ENCODE results near the gene CTNNBL1.
A peak's percentile ranks its signal among the peaks of the same experiment; 100 is the strongest.

CTNNBL1 gene

DNA sequence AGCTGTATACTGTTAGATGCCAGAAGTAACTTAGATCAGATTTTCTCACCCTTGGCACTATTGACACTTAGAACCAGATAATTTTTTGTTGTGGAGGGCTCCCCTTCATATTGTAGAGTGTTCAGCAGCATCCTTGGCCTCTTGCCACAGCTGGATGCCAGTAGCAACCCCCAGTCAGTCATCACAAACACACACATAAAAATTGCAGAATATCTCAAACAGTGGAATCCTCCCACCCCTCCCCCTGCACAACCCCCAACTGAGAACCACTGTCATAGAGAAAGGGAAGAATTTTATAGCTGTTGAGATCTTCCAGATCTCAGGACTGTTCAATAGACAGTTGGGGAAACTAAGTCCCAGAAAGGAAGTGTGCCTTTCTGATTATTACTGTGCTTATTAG is 127.9 kb downstream of the CTNNBL1 start:
- no peak for DNase-seq

GRCh38 chr20:37822141-37822601 is 128.3 kb downstream of the CTNNBL1 start:
- peak in 1 of 4 experiments; percentile 7 for DNase-seq

DNA sequence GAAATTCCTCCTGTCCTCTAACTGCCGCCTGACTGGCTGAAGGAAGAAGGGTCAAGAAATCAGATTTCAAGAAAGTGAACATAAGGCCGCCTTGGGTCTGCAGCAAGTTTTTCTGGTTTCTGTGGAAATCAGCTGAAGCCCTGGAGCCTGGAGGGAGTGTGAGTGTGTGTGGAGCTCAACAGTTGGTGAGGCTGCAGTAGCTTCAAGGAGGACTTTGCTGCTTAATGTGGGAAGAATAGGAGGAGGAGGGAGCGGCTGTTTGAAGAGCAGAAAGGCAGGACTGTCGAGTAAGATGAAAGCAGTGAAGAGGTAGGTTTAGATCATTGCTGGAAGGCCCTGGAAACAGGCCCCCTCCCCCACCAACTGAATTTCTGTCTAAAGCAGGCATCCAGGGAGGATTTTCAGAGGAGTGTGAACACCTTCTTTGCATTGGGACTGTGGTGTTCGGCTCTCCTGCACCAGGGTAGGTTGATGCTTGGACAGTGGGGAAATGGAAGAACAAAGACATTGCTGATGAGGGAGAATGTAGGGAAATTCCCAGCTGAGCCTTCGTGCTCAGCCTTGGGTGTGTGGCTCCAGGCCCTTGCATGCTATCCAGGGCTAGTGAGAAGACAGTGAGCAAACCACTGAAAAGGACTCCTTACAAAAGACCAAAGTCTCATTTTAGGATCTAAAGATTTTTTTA is 129.6 kb downstream of the CTNNBL1 start:
- peak in 1 of 4 experiments; percentile 12 for DNase-seq

GRCh38 chr20:37827605-37828004 is 133.8 kb downstream of the CTNNBL1 start:
- DNase-seq, result no peak

- DNase-seq, result no peak
Observed at GRCh38 chr20:37828684-37829083, 134.9 kb downstream of the CTNNBL1 start.

GRCh38 chr20:37829128-37829527 is 135.3 kb downstream of the CTNNBL1 start:
- no peak for DNase-seq

DNA sequence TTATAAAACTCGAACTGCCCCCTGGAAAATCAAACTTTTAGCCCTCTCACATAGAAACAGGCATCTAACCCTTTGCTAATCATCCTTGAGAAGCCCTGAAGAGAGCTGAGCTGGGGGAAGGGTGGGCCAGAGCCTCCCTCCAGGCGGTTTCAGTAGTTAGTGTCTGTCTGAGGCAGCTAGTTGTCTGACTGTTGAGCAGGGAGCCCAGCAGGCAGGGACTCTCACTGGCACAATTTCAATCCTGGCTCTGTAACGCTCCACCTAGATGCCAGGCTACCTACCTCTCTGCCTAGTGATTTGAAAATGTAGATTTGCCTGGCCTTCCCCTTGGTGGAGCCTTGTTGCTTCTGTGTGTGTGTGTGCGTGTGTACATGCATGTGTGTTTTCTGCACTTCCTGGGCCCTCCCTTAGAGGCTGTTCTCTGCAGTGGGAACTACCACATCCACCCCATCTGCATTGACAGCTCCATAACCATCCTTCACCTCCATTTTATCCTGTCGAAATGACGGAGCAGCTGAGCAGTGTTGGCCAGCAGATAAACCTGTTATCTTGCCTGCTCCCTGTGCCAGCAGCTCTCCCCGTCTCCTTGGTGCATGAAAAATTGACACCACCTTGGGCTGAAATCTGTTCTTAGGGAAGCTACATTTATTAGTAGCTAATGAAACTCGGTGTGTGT is 139.5 kb downstream of the CTNNBL1 start:
- no peak for DNase-seq

- no peak for DNase-seq
Observed at GRCh38 chr20:37836926-37837325, 143.1 kb downstream of the CTNNBL1 start.

GRCh38 chr20:37837924-37838323 is 144.1 kb downstream of the CTNNBL1 start:
- DNase-seq, result no peak

DNA sequence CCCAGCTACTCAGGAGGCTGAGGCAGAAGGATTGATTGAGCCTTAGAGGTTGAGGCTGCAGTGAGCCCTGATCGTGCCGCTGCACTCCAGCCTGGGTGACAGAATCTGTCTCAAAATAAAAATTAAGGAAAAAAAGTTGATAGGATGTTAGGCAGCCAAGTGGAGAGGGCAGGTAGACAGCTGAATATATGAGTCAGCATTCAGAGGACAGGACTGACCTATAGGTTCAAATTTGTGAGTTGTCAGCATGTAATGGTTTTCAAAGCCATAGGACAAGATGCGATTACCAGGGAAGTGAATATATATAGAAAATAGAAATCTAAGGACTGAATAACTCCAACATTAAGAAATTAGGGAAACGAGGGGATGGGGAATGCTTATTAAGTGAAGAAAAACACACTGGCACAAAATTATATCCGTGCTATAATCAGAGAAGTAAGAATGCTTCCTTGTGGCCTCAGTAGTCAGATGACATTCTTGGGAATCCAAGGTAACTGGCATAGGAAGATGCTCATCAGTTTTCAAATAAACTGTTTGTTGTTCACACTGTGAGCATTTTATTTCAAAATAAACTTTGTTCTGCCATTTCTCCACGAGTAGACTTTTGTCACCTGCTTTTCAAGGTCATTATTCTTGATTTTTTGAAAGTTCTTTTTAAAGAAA is 145.1 kb downstream of the CTNNBL1 start:
- no peak for DNase-seq

DNA sequence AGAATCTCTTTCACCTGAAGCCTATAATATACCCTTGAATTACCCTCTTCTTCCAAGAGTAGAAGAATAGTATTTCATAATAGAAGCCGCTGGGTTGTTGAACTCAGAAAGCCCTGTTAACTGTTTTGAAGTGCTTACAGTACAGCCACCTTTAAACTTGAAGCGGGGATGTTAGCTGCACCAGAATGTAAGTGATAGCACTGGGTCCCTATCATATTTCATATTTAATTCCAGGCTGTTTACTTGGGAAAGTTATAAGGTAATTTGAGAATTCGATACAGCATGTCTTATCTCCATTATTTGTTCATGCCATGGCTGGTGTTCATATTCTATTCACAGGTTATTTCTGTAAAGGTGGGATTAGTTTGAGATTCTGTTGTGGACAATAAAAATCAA is 145.6 kb downstream of the CTNNBL1 start:
- no peak for DNase-seq

DNA sequence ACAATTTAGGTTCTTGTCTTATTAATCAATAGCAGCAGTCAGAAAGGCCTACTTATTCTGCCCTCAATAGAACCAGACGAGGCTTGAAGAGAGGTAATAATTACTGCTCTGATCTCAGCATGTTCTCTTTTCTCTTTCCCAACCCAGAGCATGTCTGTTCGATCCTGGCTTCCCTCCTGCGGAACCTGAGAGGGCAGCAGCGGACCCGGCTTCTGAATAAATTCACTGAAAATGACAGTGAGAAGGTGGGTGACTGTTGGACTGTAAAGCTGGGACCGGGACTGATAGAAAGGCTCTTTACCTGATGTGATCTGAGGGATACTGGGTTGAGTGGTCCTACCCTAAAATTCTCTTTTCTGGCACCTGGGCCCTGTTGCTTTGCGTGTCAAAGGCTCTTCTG is 146.1 kb downstream of the CTNNBL1 start:
- no peak for DNase-seq

DNA sequence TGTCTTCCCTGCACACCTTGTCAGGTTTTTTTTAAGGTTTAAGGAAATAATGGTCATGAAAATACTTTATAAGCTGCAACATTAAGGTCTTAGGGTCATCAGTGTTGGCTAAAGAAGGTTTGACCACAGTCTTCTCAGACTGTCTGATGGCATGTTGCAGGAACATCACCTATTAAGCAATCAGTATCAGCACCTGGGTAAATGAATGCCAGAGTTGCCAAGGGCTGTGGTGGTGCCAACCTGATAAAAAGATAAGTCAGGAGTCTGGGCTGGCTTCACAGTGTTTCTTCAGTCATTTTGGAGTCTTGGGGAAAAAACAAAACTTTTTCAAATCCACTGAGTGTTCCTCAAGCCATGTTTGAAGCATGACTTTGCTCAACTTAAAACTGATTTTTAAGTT is 147.6 kb downstream of the CTNNBL1 start:
- DNase-seq, result no peak

- no peak for DNase-seq
Observed at GRCh38 chr20:37841971-37842370, 148.1 kb downstream of the CTNNBL1 start.

DNA sequence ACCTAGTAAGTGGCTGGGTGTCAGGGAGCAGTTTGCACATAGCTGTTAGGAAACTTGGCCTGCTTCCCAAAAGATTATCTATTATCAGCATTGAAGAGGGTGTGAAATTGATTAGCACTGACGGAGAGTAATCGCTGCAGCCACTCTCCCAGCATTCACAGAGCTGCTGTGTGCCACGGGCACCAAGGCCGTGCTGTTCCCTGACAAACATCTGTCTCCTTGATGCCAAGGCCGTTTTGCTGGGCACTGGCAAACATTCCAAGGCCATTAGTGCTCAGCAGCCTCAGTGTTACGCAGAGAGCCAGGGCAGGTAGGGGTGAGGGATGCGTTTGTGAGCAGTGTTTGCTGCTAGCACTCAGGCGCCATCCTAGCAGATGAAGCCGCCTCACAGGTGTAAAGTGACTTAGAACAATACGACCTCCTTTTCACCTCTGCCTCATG is 151.4 kb downstream of the CTNNBL1 start:
- DNase-seq, result no peak

GRCh38 chr20:37845878-37846277 is 152.0 kb downstream of the CTNNBL1 start:
- no peak for DNase-seq

DNA sequence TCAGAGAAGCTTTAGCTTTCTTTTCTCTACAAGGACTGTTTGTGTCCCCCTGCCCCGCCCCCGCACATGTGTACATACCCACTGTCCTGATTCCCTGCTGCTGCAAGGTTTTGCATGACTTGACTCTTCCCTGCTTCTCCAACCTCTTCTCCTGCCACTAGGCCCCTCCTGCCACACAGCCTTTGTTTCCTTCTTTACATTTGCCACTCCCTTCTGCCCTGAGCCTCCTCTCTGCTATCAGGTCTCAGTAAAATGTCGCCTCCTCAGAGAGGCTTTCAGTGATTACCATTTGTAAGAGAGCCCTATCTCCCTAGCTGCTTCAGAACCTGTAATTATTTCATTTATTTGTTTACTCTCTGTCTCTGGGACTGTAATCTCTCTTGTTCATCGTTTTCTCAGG is 152.7 kb downstream of the CTNNBL1 start:
- no peak for DNase-seq

- no peak for DNase-seq
Observed at GRCh38 chr20:37848706-37849105, 154.9 kb downstream of the CTNNBL1 start.

- no peak for DNase-seq
Observed at GRCh38 chr20:37849156-37849555, 155.3 kb downstream of the CTNNBL1 start.

GRCh38 chr20:37849566-37849965 is 155.7 kb downstream of the CTNNBL1 start:
- DNase-seq, result no peak

GRCh38 chr20:37850036-37850592 is 156.3 kb downstream of the CTNNBL1 start:
- DNase-seq, result no peak

GRCh38 chr20:37850724-37851355 is 157.0 kb downstream of the CTNNBL1 start:
- DNase-seq, result no peak

- DNase-seq, result no peak
Observed at GRCh38 chr20:37852666-37853065, 158.8 kb downstream of the CTNNBL1 start.
